H1 (cell line): ENCODE results near the gene MPRIP. TPM values are rescaled to one million over a fixed set of nuclear protein-coding genes. Genes with fewer than 3 reads are reported as not detected.

ENCODE experiments used
- BCL11A ChIP-seq, 2 experiments: IDR thresholded peaks; one replicate each; pipeline ENCODE4 v1.6.1; 2011; ENCODE audit warnings: low read depth in 2 of 2, low read length in 2 of 2, mild to moderate bottlenecking in 2 of 2
- RAD21 ChIP-seq, 2 experiments: IDR thresholded peaks in 1 of 2; conservative IDR thresholded peaks in 1 of 2; 2 replicates each; pipeline ENCODE4 v1.6.1; 2011; ENCODE audit warnings: low read depth in 2 of 2, low read length in 2 of 2, improper control_type of control experiment in 1 of 2, inconsistent platforms in 1 of 2, mild to moderate bottlenecking in 1 of 2, moderate library complexity in 1 of 2
- SIN3A ChIP-seq, 2 experiments: IDR thresholded peaks in 1 of 2; conservative IDR thresholded peaks in 1 of 2; 2 replicates each; pipeline ENCODE4 v1.6.1; 2011 to 2012; ENCODE audit warnings: low read length in 2 of 2, improper control_type of control experiment in 1 of 2, low read depth in 1 of 2, mild to moderate bottlenecking in 1 of 2
- polyA plus RNA-seq, 7 experiments: library from polyadenylated mRNA; depleted of rRNA in 3 of 7; stranded (reverse) in 5 of 7; unstranded in 2 of 7; fragments of >200 nt in 5 of 7; fragments of 200-250 nt in 2 of 7; gene quantifications; 1 replicate in 5 of 7; 2 replicates in 1 of 7; 4 replicates in 1 of 7; pipeline versions ENCODE4 v1.2.1 to v1.2.3, GENCODE V29; 2011 to 2013; ENCODE audit warnings: missing spikeins in 2 of 7, mixed read lengths in 2 of 7
- total RNA-seq: library from RNA; stranded (reverse); fragmentation: NEBNext Ultra II Directional; extraction: Animal tissue kit (Norgen Biotek cat#: 25700); gene quantifications from 2 replicates; pipeline ENCODE4 v1.2.1, GENCODE V29; 2021

MPRIP gene
- total and polyA plus RNA-seq, 2 of the 8 experiments (the other 6 are each of a cell fraction or from before 2014, with no cell fraction given): 48.6 to 146 TPM

GRCh38 chr17:17057057-17057551, 14.8 kb downstream of the MPRIP start (continued):
- TF ChIP-seq BCL11A (IDR thresholded peaks at IDR 0.05; ENCODE audit: low read depth in 2 of 2, low read length in 2 of 2) (no peak), SIN3A (conservative IDR thresholded peaks at IDR 0.05 in 1 of 2, IDR thresholded peaks at IDR 0.05 in 1 of 2; ENCODE audit: low read depth in 1 of 2, low read length in 2 of 2) (no peak), RAD21 (IDR thresholded peaks at IDR 0.05 in 1 of 2, conservative IDR thresholded peaks at IDR 0.05 in 1 of 2; ENCODE audit: low read depth in 2 of 2, low read length in 2 of 2) (no peak)
- TF ChIP-seq, all 59 proteins: peak for 0
